Regular cardiac myocyte (primary cell): Measurements from ENCODE around the gene DUSP22. TPM values are rescaled to one million over a fixed set of nuclear protein-coding genes. Genes with fewer than 3 reads are reported as not detected.

Experiments
- total RNA-seq: library from RNA; depleted of rRNA; stranded (reverse); fragments of >200 nt; gene quantifications from 2 replicates; pipeline ENCODE4 v1.2.3, GENCODE V29; 2014

The DUSP22 gene
- 9.6 and 18.0 TPM in 2 replicates for total RNA-seq

GRCh38 chr6:291697-292505 is at the start of gene DUSP22:
Gene DUSP22 (plus strand): TSS chr6:292487. CDS start chr6:292540, 53 bp downstream.

GRCh38 chr6:391559-392440 is 99.5 kb downstream of the DUSP22 start, which contains the start of gene IRF4:
Gene IRF4 (plus strand): TSS chr6:391752. CDS start chr6:393153, 1,401 bp downstream.

Other genes with a start within 250 kb of the DUSP22 start
- gene IRF4, start 99.3 kb downstream of the DUSP22 start, total RNA-seq, result 0.19 and 0.28 TPM in 2 replicates